HL-60 (cell line): ENCODE results near the gene PRIMA1.

Experiments
- POLR2AphosphoS5 ChIP-seq: IDR thresholded peaks from 2 replicates; pipeline ENCODE4 v1.6.1; 2012; ENCODE audit warnings: low read depth
- TF ChIP-seq, protein P1 (sequence below): IDR thresholded peaks from one replicate; pipeline ENCODE4 v1.5.1; 2011; ENCODE audit warnings: low read length, control low read depth, inconsistent platforms; ENCODE audit not compliant: insufficient read depth
- TF ChIP-seq, protein P2 (sequence below): IDR thresholded peaks from 2 replicates; pipeline ENCODE4 v1.6.1; 2012; ENCODE audit warnings: low read depth; ENCODE audit not compliant: insufficient replicate concordance

DNA sequence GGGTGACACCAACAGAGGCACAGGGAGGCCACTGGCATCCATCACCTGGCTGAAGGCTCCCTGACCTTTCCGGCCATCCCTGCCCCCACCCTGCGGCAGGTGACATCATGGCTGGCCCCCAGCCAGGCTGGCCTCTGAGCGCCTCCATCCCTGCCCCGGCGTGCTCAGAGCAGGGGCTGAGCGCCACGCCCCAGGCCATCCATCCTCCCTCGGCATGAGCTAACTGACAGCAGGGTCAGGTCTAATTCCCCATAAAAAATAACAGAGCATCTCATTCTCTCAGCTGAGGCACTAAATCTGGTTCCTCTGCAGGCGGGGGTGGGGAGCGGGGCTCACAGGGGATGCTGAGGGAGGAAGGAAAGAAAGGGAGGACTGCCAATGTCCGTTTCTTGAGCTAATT lies 50.7 kb downstream of the PRIMA1 start:
- TF ChIP-seq POLR2AphosphoS5, result no peak
- TF ChIP-seq, protein P1, sequence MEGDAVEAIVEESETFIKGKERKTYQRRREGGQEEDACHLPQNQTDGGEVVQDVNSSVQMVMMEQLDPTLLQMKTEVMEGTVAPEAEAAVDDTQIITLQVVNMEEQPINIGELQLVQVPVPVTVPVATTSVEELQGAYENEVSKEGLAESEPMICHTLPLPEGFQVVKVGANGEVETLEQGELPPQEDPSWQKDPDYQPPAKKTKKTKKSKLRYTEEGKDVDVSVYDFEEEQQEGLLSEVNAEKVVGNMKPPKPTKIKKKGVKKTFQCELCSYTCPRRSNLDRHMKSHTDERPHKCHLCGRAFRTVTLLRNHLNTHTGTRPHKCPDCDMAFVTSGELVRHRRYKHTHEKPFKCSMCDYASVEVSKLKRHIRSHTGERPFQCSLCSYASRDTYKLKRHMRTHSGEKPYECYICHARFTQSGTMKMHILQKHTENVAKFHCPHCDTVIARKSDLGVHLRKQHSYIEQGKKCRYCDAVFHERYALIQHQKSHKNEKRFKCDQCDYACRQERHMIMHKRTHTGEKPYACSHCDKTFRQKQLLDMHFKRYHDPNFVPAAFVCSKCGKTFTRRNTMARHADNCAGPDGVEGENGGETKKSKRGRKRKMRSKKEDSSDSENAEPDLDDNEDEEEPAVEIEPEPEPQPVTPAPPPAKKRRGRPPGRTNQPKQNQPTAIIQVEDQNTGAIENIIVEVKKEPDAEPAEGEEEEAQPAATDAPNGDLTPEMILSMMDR, result no peak
- TF ChIP-seq, protein P2, sequence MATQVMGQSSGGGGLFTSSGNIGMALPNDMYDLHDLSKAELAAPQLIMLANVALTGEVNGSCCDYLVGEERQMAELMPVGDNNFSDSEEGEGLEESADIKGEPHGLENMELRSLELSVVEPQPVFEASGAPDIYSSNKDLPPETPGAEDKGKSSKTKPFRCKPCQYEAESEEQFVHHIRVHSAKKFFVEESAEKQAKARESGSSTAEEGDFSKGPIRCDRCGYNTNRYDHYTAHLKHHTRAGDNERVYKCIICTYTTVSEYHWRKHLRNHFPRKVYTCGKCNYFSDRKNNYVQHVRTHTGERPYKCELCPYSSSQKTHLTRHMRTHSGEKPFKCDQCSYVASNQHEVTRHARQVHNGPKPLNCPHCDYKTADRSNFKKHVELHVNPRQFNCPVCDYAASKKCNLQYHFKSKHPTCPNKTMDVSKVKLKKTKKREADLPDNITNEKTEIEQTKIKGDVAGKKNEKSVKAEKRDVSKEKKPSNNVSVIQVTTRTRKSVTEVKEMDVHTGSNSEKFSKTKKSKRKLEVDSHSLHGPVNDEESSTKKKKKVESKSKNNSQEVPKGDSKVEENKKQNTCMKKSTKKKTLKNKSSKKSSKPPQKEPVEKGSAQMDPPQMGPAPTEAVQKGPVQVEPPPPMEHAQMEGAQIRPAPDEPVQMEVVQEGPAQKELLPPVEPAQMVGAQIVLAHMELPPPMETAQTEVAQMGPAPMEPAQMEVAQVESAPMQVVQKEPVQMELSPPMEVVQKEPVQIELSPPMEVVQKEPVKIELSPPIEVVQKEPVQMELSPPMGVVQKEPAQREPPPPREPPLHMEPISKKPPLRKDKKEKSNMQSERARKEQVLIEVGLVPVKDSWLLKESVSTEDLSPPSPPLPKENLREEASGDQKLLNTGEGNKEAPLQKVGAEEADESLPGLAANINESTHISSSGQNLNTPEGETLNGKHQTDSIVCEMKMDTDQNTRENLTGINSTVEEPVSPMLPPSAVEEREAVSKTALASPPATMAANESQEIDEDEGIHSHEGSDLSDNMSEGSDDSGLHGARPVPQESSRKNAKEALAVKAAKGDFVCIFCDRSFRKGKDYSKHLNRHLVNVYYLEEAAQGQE, result no peak
